Trophoblast cell (in vitro differentiated cells and primary cell): ENCODE results near the gene HOXA10.
A peak's percentile ranks its signal among the peaks of the same experiment; 100 is the strongest.

Experiments used
- DNase-seq, 2 donors: peaks; one replicate each; pipeline ENCODE4 v3.0.0-alpha.2; 2016
- H2AFZ ChIP-seq: 2 replicates; pipeline ENCODE4 v1.6.1; 2013; ENCODE audit warnings: low read length, moderate library complexity, mild to moderate bottlenecking; ENCODE audit not compliant: insufficient read depth, poor library complexity
- H2AK5ac ChIP-seq: 2 replicates; pipeline ENCODE4 v1.6.1; 2013; ENCODE audit warnings: mild to moderate bottlenecking, low read length
- H2BK120ac ChIP-seq: 2 replicates; pipeline ENCODE4 v1.6.1; 2013; ENCODE audit warnings: low read length, mild to moderate bottlenecking, moderate library complexity; ENCODE audit not compliant: insufficient read depth, poor library complexity
- H2BK12ac ChIP-seq: 2 replicates; pipeline ENCODE4 v1.6.1; 2013; ENCODE audit warnings: mild to moderate bottlenecking, low read length, moderate library complexity
- H2BK5ac ChIP-seq: 2 replicates; pipeline ENCODE4 v1.6.1; 2013; ENCODE audit warnings: low read length, low read depth, moderate library complexity, mild to moderate bottlenecking; ENCODE audit not compliant: poor library complexity
- H3K14ac ChIP-seq: 2 replicates; pipeline ENCODE4 v1.6.1; 2013; ENCODE audit warnings: mild to moderate bottlenecking, low read length
- H3K18ac ChIP-seq: 2 replicates; pipeline ENCODE4 v1.6.1; 2013; ENCODE audit warnings: mild to moderate bottlenecking, low read length
- H3K23ac ChIP-seq: 2 replicates; pipeline ENCODE4 v1.6.1; 2013; ENCODE audit warnings: low read length
- H3K27ac ChIP-seq: 2 replicates; pipeline ENCODE4 v1.5.1; 2013; ENCODE audit warnings: low read depth, mild to moderate bottlenecking, inconsistent platforms, low read length, moderate library complexity
- H3K27me3 ChIP-seq: 2 replicates; pipeline ENCODE4 v1.6.1; 2013; ENCODE audit warnings: inconsistent platforms, mild to moderate bottlenecking, low read length, moderate library complexity; ENCODE audit not compliant: insufficient read depth
- H3K36me3 ChIP-seq, 2 experiments: 1 replicate in 1 of 2; 2 replicates in 1 of 2; pipeline ENCODE4 v1.6.1; 2013; ENCODE audit warnings: low read length in 2 of 2, mild to moderate bottlenecking in 2 of 2, moderate library complexity in 1 of 2; ENCODE audit not compliant: insufficient read depth in 2 of 2, control insufficient read depth in 1 of 2
- H3K4ac ChIP-seq: 2 replicates; pipeline ENCODE4 v1.6.1; 2013; ENCODE audit warnings: low read depth, mild to moderate bottlenecking, low read length, moderate library complexity
- H3K4me1 ChIP-seq, 2 experiments: 1 replicate in 1 of 2; 2 replicates in 1 of 2; pipeline ENCODE4 v1.6.1; 2013; ENCODE audit warnings: low read length in 2 of 2, mild to moderate bottlenecking in 2 of 2, moderate library complexity in 1 of 2; ENCODE audit not compliant: insufficient read depth in 2 of 2, control insufficient read depth in 1 of 2
- H3K4me2 ChIP-seq: 2 replicates; pipeline ENCODE4 v1.6.1; 2013; ENCODE audit warnings: inconsistent platforms, mild to moderate bottlenecking, low read length, moderate library complexity
- H3K4me3 ChIP-seq: 2 replicates; pipeline ENCODE4 v1.5.1; 2013; ENCODE audit warnings: mild to moderate bottlenecking, low read depth, low read length, inconsistent platforms
- H3K79me1 ChIP-seq: one replicate; pipeline ENCODE4 v1.6.1; 2013; ENCODE audit warnings: low read length
- H3K79me2 ChIP-seq: 2 replicates; pipeline ENCODE4 v1.6.1; 2013; ENCODE audit warnings: low read length, mild to moderate bottlenecking; ENCODE audit not compliant: control insufficient read depth, insufficient read depth, poor library complexity
- H3K9ac ChIP-seq: 2 replicates; pipeline ENCODE4 v1.6.1; 2013; ENCODE audit warnings: mild to moderate bottlenecking, low read length
- H3K9me3 ChIP-seq: 2 replicates; pipeline ENCODE4 v1.6.1; 2013; ENCODE audit warnings: low read depth, mild to moderate bottlenecking, control low read depth, inconsistent platforms, low read length; ENCODE audit not compliant: insufficient read depth
- H4K12ac ChIP-seq: 2 replicates; pipeline ENCODE4 v1.6.1; 2013; ENCODE audit warnings: low read depth, mild to moderate bottlenecking, low read length, moderate library complexity
- H4K8ac ChIP-seq: 2 replicates; pipeline ENCODE4 v1.6.1; 2013; ENCODE audit warnings: low read depth, mild to moderate bottlenecking, low read length, moderate library complexity
- H4K91ac ChIP-seq: one replicate; pipeline ENCODE4 v1.6.1; 2013; ENCODE audit warnings: low read depth, mild to moderate bottlenecking, low read length, moderate library complexity
- WGBS: extraction: QIAGEN DNeasy Blood & Tissue Kit; methylation state at CpG from one replicate; pipeline ENCODE4 v1.1.7; 2013; ENCODE audit warnings: missing lambda C conversion rate; ENCODE audit not compliant: insufficient read length, insufficient coverage; ENCODE audit errors: extremely low coverage; 5-methylcytosine and 5-hydroxymethylcytosine counted together

The HOXA10 gene

DNA sequence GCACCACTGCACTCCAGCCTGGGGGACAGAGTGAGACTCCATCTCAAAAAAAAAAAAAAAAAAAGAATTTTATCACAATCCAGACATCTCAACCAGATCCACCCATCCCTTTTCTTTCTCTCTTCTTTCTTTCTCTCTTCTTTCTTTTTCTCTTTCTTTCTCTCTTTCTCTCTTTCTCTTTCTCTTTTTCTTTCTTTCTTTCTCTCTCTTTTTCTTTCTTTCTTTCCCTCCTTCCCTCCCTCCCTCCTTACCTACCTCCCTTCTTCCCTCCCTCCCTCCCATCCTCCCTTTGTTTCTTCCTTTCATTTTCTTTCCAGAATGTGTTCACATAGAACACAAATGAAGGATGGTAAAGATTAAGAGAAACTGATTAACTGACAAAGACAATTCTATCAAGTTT lies 43.8 kb upstream of the HOXA10 start:
- Histone ChIP-seq H4K8ac (no peak overlapping the region), H2AFZ (no peak overlapping the region), H3K4me3 (no peak overlapping the region), H3K27me3 (peaks cover 50% of the 10 kb centered on the region), H3K4ac (no peak overlapping the region), H3K79me2 (no peaks in the 10 kb centered on the region), H3K4me1 (peaks cover 0 to 5% of the 10 kb centered on the region in 2 experiments), H3K23ac (no peak overlapping the region), H3K4me2 (no peak overlapping the region), H3K27ac (no peak overlapping the region), H2BK120ac (no peak overlapping the region), H2AK5ac (no peak overlapping the region), H2BK5ac (no peak overlapping the region), H4K12ac (no peak overlapping the region), H3K18ac (no peak overlapping the region), H3K9me3 (peaks cover 11% of the 10 kb centered on the region), H3K36me3 (no peaks in the 10 kb centered on the region), H3K14ac (no peak overlapping the region), H4K91ac (no peak overlapping the region), H3K79me1 (no peaks in the 10 kb centered on the region), H3K9ac (no peak overlapping the region), H2BK12ac (no peak overlapping the region)
- DNase-seq: no peak

DNA sequence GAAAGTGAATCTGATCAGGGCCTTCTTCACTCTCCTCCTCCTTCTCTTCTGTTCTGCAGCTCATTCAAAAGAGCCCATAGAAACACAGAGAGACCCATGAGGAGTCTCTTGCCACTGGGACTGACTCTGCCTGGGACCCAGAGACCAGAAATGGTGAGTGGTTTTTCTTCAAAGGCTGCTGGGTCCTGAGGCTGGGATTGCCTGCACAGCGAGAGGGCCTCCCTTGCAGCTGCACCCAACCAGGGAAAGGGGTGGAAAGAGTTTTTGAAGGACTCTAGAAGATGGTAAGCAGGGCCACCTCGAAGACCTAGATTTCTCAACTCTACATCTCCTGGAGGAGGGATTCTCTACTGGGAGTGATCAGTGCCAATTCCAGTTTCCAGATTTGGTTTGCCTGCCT lies 41.2 kb upstream of the HOXA10 start:
- Histone ChIP-seq H4K12ac (no peak overlapping the region), H3K23ac (no peak overlapping the region), H3K36me3 (no peaks in the 10 kb centered on the region), H3K4ac (no peak overlapping the region), H2BK120ac (no peak overlapping the region), H3K79me1 (no peaks in the 10 kb centered on the region), H2BK5ac (no peak overlapping the region), H4K8ac (no peak overlapping the region), H3K4me2 (no peak overlapping the region), H3K9me3 (peaks cover 7% of the 10 kb centered on the region), H2AFZ (no peak overlapping the region), H3K18ac (no peak overlapping the region), H2BK12ac (no peak overlapping the region), H3K79me2 (no peaks in the 10 kb centered on the region), H3K4me1 (peaks cover 0 to 5% of the 10 kb centered on the region in 2 experiments), H3K4me3 (no peak overlapping the region), H3K27me3 (peaks cover 63% of the 10 kb centered on the region), H2AK5ac (no peak overlapping the region), H3K9ac (no peak overlapping the region), H3K14ac (no peak overlapping the region), H4K91ac (no peak overlapping the region), H3K27ac (no peak overlapping the region)
- no peak for DNase-seq
- no CpG with 5 or more reads among the region's 2 CpGs for WGBS

DNA sequence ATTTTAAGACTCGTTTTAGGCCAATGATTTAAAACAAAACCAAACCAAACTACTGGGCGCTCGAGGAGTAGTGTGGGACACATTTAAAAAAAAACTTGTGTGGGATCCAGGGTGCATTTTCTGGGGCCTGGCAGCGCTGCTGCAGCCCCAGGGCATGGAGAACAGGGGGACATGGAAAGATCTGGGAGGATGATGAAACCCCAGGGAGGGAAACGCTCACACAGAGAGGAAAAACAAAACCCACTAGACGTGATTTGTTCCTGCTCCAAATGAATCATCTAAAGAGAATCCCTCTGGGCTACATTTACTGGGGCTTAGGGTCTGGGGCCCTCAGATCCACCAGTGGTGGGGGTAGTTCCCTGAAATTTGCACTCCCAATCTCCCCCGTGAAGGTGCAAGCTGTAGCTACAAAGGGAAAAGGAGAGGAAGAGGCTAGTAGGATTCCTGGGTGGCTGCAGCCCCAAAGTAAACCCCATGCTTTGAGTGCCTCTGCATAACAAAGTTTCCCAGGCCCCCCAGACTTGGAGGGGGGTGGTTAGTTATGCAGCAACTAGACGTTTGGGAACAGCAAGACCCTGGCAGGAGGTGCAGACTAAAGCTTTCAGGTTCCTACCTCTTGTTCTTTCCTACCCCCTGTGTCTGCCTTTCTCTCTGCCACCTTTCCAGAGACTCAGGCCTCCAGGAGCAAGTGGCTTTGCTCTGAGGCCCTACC lies 40.3 kb upstream of the HOXA10 start:
- Histone ChIP-seq H3K36me3 (no peaks in the 10 kb centered on the region), H3K4me3 (no peak overlapping the region), H3K79me2 (no peaks in the 10 kb centered on the region), H3K14ac (no peak overlapping the region), H2BK12ac (no peak overlapping the region), H3K4me1 (peaks cover 0 to 5% of the 10 kb centered on the region in 2 experiments), H3K27ac (no peak overlapping the region), H3K23ac (no peak overlapping the region), H3K18ac (no peak overlapping the region), H2AFZ (no peak overlapping the region), H2AK5ac (no peak overlapping the region), H4K8ac (no peak overlapping the region), H2BK120ac (no peak overlapping the region), H3K4me2 (no peak overlapping the region), H4K91ac (no peak overlapping the region), H3K79me1 (no peaks in the 10 kb centered on the region), H3K27me3 (peaks cover 57% of the 10 kb centered on the region), H3K4ac (no peak overlapping the region), H3K9ac (no peak overlapping the region), H2BK5ac (no peak overlapping the region), H3K9me3 (peaks cover 5% of the 10 kb centered on the region), H4K12ac (no peak overlapping the region)
- no CpG with 5 or more reads among the region's 8 CpGs for WGBS
- no peak for DNase-seq

DNA sequence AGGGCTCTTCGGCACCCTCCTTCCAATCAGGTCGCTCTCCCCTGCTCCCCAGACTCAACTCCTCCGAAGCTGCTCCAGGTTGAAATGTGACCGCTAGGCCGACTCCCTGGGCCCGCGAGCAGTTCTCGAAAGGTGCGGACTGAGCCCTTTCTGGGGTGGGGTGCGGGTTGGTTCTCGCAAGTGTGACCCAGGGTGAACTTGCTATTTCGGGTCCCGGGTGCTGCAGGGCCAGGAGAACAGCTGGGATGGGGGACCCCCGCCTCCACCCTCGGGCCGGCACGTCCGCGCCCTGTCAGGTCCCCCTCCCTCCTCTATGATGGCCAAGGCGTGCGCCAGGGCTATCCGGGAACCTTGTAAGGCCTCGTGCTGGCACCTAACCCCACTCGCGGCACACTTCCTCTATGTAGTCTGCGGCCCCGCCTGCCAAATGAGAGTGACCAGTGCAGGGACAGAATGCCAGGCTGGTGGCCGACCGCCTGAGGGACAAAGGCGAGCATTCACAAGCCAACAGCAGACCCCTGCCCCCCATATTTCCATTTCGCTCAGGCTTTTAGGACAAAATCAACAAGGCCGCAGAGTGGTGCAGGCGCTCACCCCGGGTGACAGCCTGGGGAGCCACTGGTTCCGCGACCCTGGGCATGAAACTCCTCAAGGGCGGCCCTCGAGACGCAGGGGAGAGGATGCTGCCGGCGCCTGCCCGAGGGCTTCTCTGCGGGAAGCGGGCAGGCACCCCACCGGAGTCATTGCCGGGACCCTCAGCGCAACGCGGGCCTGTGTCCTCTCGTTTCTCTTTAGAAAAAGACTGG lies 39.5 kb upstream of the HOXA10 start:
- Histone ChIP-seq H2AK5ac (no peak overlapping the region), H3K18ac (no peak overlapping the region), H3K9me3 (peaks cover 5% of the 10 kb centered on the region), H2BK120ac (no peak overlapping the region), H3K9ac (no peak overlapping the region), H4K91ac (no peak overlapping the region), H3K27me3 (peaks cover 60% of the 10 kb centered on the region), H3K36me3 (no peaks in the 10 kb centered on the region), H3K23ac (no peak overlapping the region), H3K4me3 (no peak overlapping the region), H3K14ac (no peak overlapping the region), H3K79me2 (no peaks in the 10 kb centered on the region), H2AFZ (no peak overlapping the region), H2BK5ac (no peak overlapping the region), H2BK12ac (peak overlapping the region; percentile 11), H4K8ac (no peak overlapping the region), H3K79me1 (no peaks in the 10 kb centered on the region), H3K4me2 (no peak overlapping the region), H4K12ac (peak overlapping the region; percentile 19), H3K27ac (no peak overlapping the region), H3K4ac (no peak overlapping the region), H3K4me1 (peaks cover 0 to 5% of the 10 kb centered on the region in 2 experiments)
- DNase-seq: no peak
- WGBS: no CpG with 5 or more reads among the region's 50 CpGs
